ENCODE data around the gene HAP1.

HAP1 gene

DNA sequence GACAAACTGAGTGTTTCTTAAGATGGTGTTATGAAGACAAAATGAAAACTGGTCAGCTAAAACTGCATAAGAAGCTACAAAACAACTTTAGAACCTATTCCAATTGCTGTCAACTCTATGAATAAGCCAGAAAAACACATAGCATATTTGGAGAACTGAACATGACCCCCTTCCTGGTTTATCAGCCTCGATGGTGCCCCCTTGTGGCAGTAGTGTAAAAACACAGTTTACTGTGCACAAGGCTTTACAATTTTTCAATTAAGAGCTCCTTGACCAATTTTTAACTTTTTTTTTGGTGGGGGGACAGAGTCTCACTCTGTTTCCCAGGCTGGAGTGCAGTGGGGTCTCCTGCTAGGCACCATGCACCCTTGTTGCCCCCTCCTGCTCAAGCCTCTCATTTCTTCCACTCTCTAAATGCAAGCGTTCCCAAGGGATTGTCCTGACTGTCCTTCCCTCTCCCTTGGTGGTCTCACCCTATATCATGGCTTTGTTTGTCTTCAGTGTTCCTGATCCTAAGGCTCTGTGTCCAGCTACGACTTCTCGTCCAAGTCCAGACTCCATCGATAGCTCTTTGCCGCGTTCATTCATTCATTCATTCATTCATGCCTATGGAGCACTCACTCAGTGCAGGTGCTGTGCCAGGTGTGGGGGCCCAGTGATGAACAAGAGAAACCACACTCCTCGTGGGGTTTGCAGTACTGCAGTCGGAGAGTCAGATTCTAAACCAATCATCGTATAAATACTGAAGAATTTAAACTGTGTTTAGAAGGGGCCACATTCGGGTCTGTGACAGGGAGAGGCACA lies 38.3 kb downstream of the HAP1 start:
- Histone ChIP-seq H3K27me3 (replicated peaks; ENCODE audit: insufficient read depth, low read length) (no peaks in the 10 kb centered on the region), H3K9ac (ENCODE audit: low read length) (no peak overlapping the region), H3K27ac (ENCODE audit: low read length) (no peak overlapping the region), H3K9me3 (replicated peaks; ENCODE audit: insufficient read depth, low read length) (no peaks in the 10 kb centered on the region), H3K4me1 (ENCODE audit: low read length) (peaks cover 22% of the 10 kb centered on the region), H3K36me3 (replicated peaks; ENCODE audit: insufficient read depth, low read length) (peaks cover 19% of the 10 kb centered on the region), H3K79me2 (ENCODE audit: low read length) (peaks cover 5% of the 10 kb centered on the region), H2AFZ (ENCODE audit: low read length) (no peak overlapping the region), H3F3A (ENCODE audit: insufficient read depth, low read length) (peaks cover 45% of the 10 kb centered on the region), H4K20me1 (ENCODE audit: insufficient read depth, low read length) (peaks cover 6% of the 10 kb centered on the region), H3K4me3 (ENCODE audit: low read length) (no peak overlapping the region), H3K9me2 (replicated peaks; ENCODE audit: insufficient read depth, low read length) (no peaks in the 10 kb centered on the region), H3K4me2 (ENCODE audit: low read depth, low read length) (no peak overlapping the region)
- peak; percentile 82 for DNase-seq
- TF ChIP-seq CTCF (IDR thresholded peaks at IDR 0.05; ENCODE audit: low read length) (peak; percentile 79), EZH2phosphoT487 (IDR thresholded peaks at IDR 0.05; ENCODE audit: low read length) (no peak), EZH2 (optimal IDR thresholded peaks at IDR 0.05; ENCODE audit: low read depth, low read length) (no peak)

- TF ChIP-seq EZH2phosphoT487 (IDR thresholded peaks at IDR 0.05; ENCODE audit: low read length) (no peak), EZH2 (optimal IDR thresholded peaks at IDR 0.05; ENCODE audit: low read depth, low read length) (no peak), CTCF (IDR thresholded peaks at IDR 0.05; ENCODE audit: low read length) (no peak)
- no peaks in the 10 kb centered on the region for H3K27me3 ChIP-seq (replicated peaks; ENCODE audit: insufficient read depth, low read length)
- H3K79me2 ChIP-seq (ENCODE audit: low read length), result peaks cover 15% of the 10 kb centered on the region
- H3K4me1 ChIP-seq (ENCODE audit: low read length), result peaks cover 27% of the 10 kb centered on the region
- H3K9ac ChIP-seq (ENCODE audit: low read length), result no peak overlapping the region
- no peak overlapping the region for H2AFZ ChIP-seq (ENCODE audit: low read length)
- peaks cover 55% of the 10 kb centered on the region for H3F3A ChIP-seq (ENCODE audit: insufficient read depth, low read length)
- no peak overlapping the region for H3K27ac ChIP-seq (ENCODE audit: low read length)
- peaks cover 16% of the 10 kb centered on the region for H4K20me1 ChIP-seq (ENCODE audit: insufficient read depth, low read length)
- no peak overlapping the region for H3K4me3 ChIP-seq (ENCODE audit: low read length)
- H3K9me3 ChIP-seq (replicated peaks; ENCODE audit: insufficient read depth, low read length), result no peaks in the 10 kb centered on the region
- no peak for DNase-seq
- H3K9me2 ChIP-seq (replicated peaks; ENCODE audit: insufficient read depth, low read length), result no peaks in the 10 kb centered on the region
- peaks cover 29% of the 10 kb centered on the region for H3K36me3 ChIP-seq (replicated peaks; ENCODE audit: insufficient read depth, low read length)
- H3K4me2 ChIP-seq (ENCODE audit: low read depth, low read length), result no peak overlapping the region
Observed at GRCh38 chr17:41695134-41695661, 39.2 kb downstream of the HAP1 start.

DNA sequence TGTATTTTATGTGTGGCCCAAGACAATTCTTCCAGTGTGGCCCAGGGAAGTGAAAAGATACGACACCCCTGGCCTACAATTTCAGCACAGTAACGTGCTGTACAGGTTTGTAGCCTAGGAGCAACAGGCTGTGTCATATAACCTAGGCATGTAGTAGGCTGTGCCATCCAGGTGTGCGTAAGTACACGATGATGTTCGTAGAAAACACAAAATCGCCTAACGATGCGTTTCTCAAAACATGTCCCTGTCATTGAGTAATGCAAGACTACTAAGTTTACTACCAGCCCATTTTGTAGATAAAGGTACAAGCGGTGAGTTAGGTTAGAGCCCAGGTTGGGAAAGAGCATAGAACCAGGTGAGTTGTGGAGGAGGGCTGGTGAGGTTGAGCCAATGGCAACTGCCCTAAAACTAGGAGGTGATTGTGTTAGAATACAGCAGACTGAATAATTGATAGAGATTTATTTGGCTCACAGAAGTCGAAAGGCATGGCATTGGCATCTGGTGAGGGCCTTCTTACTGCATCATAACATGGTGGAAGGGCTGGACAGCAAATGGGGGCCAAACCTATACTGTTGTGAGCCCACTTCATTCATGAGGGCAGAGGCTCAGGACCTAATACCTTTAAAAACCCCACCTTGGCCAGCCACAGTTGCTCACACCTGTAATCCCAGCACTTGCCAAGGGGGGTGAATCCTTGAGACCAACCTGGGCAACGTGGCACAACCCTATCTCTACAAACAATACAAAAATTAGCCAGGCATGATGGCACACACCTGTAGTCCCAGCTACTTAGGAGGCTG lies 41.5 kb downstream of the HAP1 start:
- H3K9me3 ChIP-seq (replicated peaks; ENCODE audit: insufficient read depth, low read length), result no peaks in the 10 kb centered on the region
- no peak overlapping the region for H3K4me3 ChIP-seq (ENCODE audit: low read length)
- no peak overlapping the region for H2AFZ ChIP-seq (ENCODE audit: low read length)
- H3K79me2 ChIP-seq (ENCODE audit: low read length), result peaks cover 30% of the 10 kb centered on the region
- H4K20me1 ChIP-seq (ENCODE audit: insufficient read depth, low read length), result peaks cover 24% of the 10 kb centered on the region
- no peak overlapping the region for H3K9ac ChIP-seq (ENCODE audit: low read length)
- no peak overlapping the region for H3K4me2 ChIP-seq (ENCODE audit: low read depth, low read length)
- peaks cover 30% of the 10 kb centered on the region for H3K4me1 ChIP-seq (ENCODE audit: low read length)
- H3K36me3 ChIP-seq (replicated peaks; ENCODE audit: insufficient read depth, low read length), result peaks cover 37% of the 10 kb centered on the region
- H3K27me3 ChIP-seq (replicated peaks; ENCODE audit: insufficient read depth, low read length), result no peaks in the 10 kb centered on the region
- H3K27ac ChIP-seq (ENCODE audit: low read length), result no peak overlapping the region
- TF ChIP-seq EZH2phosphoT487 (IDR thresholded peaks at IDR 0.05; ENCODE audit: low read length) (no peak), CTCF (IDR thresholded peaks at IDR 0.05; ENCODE audit: low read length) (no peak), EZH2 (optimal IDR thresholded peaks at IDR 0.05; ENCODE audit: low read depth, low read length) (no peak)
- no peak for DNase-seq
- peaks cover 71% of the 10 kb centered on the region for H3F3A ChIP-seq (ENCODE audit: insufficient read depth, low read length)
- no peaks in the 10 kb centered on the region for H3K9me2 ChIP-seq (replicated peaks; ENCODE audit: insufficient read depth, low read length)
